ENCODE measurements around the gene KIF12. TPM values are rescaled to one million over a fixed set of nuclear protein-coding genes. Genes with fewer than 3 reads are reported as not detected.

Gene KIF12
- polyA plus RNA-seq, 3 donors = not detected

DNA sequence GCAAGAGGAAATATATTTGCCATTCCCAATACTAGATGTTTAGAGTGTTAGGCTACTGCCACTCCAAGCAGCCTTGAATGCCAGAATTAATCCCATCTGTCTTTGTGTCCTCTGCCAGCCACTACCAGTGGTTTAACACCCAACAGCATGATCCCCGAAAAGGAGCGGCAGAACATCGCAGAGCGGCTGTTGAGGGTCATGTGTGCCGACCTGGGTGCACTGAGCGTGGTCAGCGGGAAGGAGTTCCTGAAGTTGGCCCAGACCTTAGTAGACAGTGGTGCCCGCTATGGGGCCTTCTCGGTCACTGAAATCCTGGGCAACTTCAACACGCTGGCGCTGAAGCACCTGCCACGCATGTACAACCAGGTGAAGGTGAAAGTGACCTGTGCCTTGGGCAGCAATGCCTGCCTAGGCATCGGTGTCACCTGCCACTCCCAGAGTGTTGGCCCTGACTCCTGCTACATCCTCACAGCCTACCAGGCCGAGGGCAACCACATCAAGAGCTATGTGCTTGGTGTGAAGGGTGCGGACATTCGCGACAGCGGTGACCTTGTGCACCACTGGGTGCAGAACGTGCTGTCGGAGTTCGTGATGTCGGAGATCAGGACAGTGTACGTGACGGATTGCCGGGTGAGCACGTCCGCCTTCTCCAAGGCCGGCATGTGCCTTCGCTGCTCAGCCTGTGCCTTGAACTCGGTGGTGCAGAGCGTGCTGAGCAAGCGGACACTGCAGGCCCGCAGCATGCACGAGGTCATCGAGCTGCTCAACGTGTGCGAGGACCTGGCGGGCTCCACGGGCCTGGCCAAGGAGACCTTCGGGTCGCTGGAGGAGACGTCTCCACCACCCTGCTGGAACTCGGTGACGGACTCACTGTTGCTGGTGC, 50.3 kb downstream of the KIF12 start:
- Histone ChIP-seq H3K4me2 (replicated peaks; ENCODE audit: extremely low read depth, low read length, poor library complexity, severe bottlenecking) (no peak overlapping the region), H2AFZ (ENCODE audit: insufficient read depth, low read depth, low read length, poor library complexity, severe bottlenecking) (no peak overlapping the region), H3K9me3 (replicated peaks in 1 of 2; ENCODE audit: control insufficient read depth in 1 of 2, insufficient read depth in 1 of 2, low read length in 2 of 2) (no peaks in the 10 kb centered on the region), H3K27me3 (ENCODE audit: control insufficient read depth in 2 of 2, insufficient read depth in 2 of 2, low read length in 2 of 2) (no peaks in the 10 kb centered on the region), H3K9ac (ENCODE audit: insufficient read depth, low read length, poor library complexity, severe bottlenecking) (no peak overlapping the region), H3K4me3 (replicated peaks in 1 of 3; ENCODE audit: low read depth in 2 of 3, low read length in 3 of 3) (no peak overlapping the region), H4K20me1 (ENCODE audit: insufficient read depth, low read length) (no peaks in the 10 kb centered on the region), H3K27ac (ENCODE audit: low read depth in 1 of 2, low read length in 2 of 2) (no peak overlapping the region), H3K36me3 (replicated peaks in 1 of 2; ENCODE audit: control insufficient read depth in 1 of 2, insufficient read depth in 2 of 2, low read length in 2 of 2) (peaks cover 15 to 29% of the 10 kb centered on the region in 2 donors), H3K4me1 (ENCODE audit: control insufficient read depth in 1 of 2, insufficient read depth in 2 of 2, low read length in 2 of 2) (no peaks in the 10 kb centered on the region), H3K79me2 (ENCODE audit: insufficient read depth, low read length) (no peaks in the 10 kb centered on the region)
- DNase-seq = no peak
- Mint-ChIP-seq H3K27me3 (ENCODE audit: low read depth in 3 of 3) (peaks cover 0 to 2% (median 0%) of the 10 kb centered on the region in 3 donors), H3K36me3 (peaks cover 20 to 33% of the 10 kb centered on the region in 2 donors), H3K4me1 (no peaks in the 10 kb centered on the region), H3K9me3 (no peaks in the 10 kb centered on the region), H3K27ac (no peak overlapping the region), H3K4me3 (no peak overlapping the region)
- intact Hi-C loops (cut with micrococcal nuclease) = no loop called here
- TF ChIP-seq, protein P1, sequence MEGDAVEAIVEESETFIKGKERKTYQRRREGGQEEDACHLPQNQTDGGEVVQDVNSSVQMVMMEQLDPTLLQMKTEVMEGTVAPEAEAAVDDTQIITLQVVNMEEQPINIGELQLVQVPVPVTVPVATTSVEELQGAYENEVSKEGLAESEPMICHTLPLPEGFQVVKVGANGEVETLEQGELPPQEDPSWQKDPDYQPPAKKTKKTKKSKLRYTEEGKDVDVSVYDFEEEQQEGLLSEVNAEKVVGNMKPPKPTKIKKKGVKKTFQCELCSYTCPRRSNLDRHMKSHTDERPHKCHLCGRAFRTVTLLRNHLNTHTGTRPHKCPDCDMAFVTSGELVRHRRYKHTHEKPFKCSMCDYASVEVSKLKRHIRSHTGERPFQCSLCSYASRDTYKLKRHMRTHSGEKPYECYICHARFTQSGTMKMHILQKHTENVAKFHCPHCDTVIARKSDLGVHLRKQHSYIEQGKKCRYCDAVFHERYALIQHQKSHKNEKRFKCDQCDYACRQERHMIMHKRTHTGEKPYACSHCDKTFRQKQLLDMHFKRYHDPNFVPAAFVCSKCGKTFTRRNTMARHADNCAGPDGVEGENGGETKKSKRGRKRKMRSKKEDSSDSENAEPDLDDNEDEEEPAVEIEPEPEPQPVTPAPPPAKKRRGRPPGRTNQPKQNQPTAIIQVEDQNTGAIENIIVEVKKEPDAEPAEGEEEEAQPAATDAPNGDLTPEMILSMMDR (IDR thresholded peaks at IDR 0.05) = no peak
- WGBS (ENCODE audit: insufficient coverage) = 99% methylated on average over 40 of the region's 44 CpGs

DNA sequence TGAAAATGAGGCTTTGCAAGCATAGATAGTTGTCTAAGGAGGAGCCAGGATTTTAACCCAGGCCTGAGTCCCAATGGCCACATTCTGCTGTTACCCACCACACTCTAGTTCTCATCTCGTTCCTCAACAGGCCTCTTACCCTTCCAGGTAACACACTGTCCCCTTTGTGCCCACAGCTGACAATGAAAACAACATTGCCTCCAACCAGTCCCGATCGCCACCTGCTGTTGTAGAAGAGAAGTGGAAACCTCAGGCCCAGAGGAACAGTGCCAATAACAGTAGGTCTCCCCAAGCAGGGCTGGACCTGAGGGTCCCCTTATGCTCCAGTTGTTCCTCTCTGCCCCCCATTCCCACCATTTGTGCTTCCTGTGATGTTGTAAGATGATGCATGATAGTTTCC, 51.4 kb downstream of the KIF12 start:
- H3K9me3 Mint-ChIP-seq = peaks cover 0 to 2% (median 0%) of the 10 kb centered on the region in 7 donors
- Histone ChIP-seq H3K4me3 (replicated peaks in 1 of 3; ENCODE audit: low read depth in 2 of 3, low read length in 3 of 3) (no peak overlapping the region), H3K4me1 (ENCODE audit: control insufficient read depth in 1 of 2, insufficient read depth in 2 of 2, low read length in 2 of 2) (no peaks in the 10 kb centered on the region), H3K27me3 (ENCODE audit: control insufficient read depth in 2 of 2, insufficient read depth in 2 of 2, low read length in 2 of 2) (no peaks in the 10 kb centered on the region), H3K27ac (ENCODE audit: low read depth in 1 of 2, low read length in 2 of 2) (no peak overlapping the region), H4K20me1 (ENCODE audit: insufficient read depth, low read length) (no peaks in the 10 kb centered on the region), H3K9me3 (replicated peaks in 1 of 2; ENCODE audit: control insufficient read depth in 1 of 2, insufficient read depth in 1 of 2, low read length in 2 of 2) (no peaks in the 10 kb centered on the region), H3K79me2 (ENCODE audit: insufficient read depth, low read length) (no peaks in the 10 kb centered on the region), H3K9ac (ENCODE audit: insufficient read depth, low read length, poor library complexity, severe bottlenecking) (no peak overlapping the region), H2AFZ (ENCODE audit: insufficient read depth, low read depth, low read length, poor library complexity, severe bottlenecking) (no peak overlapping the region), H3K4me2 (replicated peaks; ENCODE audit: extremely low read depth, low read length, poor library complexity, severe bottlenecking) (no peak overlapping the region), H3K36me3 (replicated peaks in 1 of 2; ENCODE audit: control insufficient read depth in 1 of 2, insufficient read depth in 2 of 2, low read length in 2 of 2) (peaks cover 15 to 29% of the 10 kb centered on the region in 2 donors)
- no peak overlapping the region for H3K27ac Mint-ChIP-seq
- no peak overlapping the region for H3K4me3 Mint-ChIP-seq
- H3K27me3 Mint-ChIP-seq (ENCODE audit: low read depth in 3 of 3) = peaks cover 0 to 2% (median 0%) of the 10 kb centered on the region in 3 donors
- H3K4me1 Mint-ChIP-seq = no peaks in the 10 kb centered on the region
- TF ChIP-seq, protein P1 (IDR thresholded peaks at IDR 0.05) = no peak
- intact Hi-C loops (cut with micrococcal nuclease) = no loop called here
- peaks cover 20 to 30% of the 10 kb centered on the region in 2 donors for H3K36me3 Mint-ChIP-seq
- DNase-seq = no peak
- WGBS (ENCODE audit: insufficient coverage) = 100% methylated on average over 1 of the region's 3 CpGs
